ENCODE measurements around the gene DNAJC22. TPM values are rescaled to one million over a fixed set of nuclear protein-coding genes. Genes with fewer than 3 reads are reported as not detected.

DNAJC22 gene
- total and polyA plus RNA-seq, 2 experiments from 2014 or later: 17.8 to 28.3 TPM

DNA sequence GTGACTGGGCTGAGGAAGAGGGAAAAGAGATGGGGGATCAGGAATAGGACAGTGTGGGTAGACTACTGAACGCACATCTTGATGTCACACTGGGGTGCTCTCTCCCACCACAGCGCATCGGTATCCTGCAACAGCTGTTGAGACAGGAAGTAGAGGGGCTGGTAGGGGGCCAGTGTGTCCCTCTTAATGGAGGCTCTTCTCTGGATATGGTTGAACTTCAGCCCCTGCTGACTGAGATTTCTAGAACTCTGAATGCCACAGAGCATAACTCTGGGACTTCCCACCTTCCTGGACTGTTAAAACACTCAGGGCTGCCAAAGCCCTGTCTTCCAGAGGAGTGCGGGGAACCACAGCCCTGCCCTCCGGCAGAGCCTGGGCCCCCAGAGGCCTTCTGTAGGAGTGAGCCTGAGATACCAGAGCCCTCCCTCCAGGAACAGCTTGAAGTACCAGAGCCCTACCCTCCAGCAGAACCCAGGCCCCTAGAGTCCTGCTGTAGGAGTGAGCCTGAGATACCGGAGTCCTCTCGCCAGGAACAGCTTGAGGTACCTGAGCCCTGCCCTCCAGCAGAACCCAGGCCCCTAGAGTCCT lies 16.6 kb upstream of the DNAJC22 start:
- Histone ChIP-seq H3K36me3 (replicated peaks; ENCODE audit: insufficient read depth, low read depth) (no peaks in the 10 kb centered on the region), H2AFZ (no peak overlapping the region), H3K9me2 (replicated peaks; ENCODE audit: insufficient read depth) (no peaks in the 10 kb centered on the region), H4K20me1 (ENCODE audit: insufficient read depth, poor library complexity, severe bottlenecking) (no peaks in the 10 kb centered on the region), H3K79me2 (no peaks in the 10 kb centered on the region), H3K27ac (no peak overlapping the region), H3K4me3 (no peak overlapping the region), H3K4me2 (no peak overlapping the region), H3K4me1 (ENCODE audit: insufficient read depth) (peaks cover 11% of the 10 kb centered on the region), H3K9me3 (ENCODE audit: low read depth) (no peaks in the 10 kb centered on the region), H3K27me3 (peaks cover 8% of the 10 kb centered on the region)
- WGBS (ENCODE audit: low lambda C conversion rate, missing lambda C conversion rate): 97% methylated on average over 7 of the region's 7 CpGs
- TF ChIP-seq EZH2 (IDR thresholded peaks at IDR 0.05; ENCODE audit: borderline replicate concordance) (no peak), EZH2phosphoT487 (IDR thresholded peaks at IDR 0.05; ENCODE audit: low read depth, severe bottlenecking, unreplicated experiment) (no peak)
- TF ChIP-seq, protein P1, sequence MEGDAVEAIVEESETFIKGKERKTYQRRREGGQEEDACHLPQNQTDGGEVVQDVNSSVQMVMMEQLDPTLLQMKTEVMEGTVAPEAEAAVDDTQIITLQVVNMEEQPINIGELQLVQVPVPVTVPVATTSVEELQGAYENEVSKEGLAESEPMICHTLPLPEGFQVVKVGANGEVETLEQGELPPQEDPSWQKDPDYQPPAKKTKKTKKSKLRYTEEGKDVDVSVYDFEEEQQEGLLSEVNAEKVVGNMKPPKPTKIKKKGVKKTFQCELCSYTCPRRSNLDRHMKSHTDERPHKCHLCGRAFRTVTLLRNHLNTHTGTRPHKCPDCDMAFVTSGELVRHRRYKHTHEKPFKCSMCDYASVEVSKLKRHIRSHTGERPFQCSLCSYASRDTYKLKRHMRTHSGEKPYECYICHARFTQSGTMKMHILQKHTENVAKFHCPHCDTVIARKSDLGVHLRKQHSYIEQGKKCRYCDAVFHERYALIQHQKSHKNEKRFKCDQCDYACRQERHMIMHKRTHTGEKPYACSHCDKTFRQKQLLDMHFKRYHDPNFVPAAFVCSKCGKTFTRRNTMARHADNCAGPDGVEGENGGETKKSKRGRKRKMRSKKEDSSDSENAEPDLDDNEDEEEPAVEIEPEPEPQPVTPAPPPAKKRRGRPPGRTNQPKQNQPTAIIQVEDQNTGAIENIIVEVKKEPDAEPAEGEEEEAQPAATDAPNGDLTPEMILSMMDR (IDR thresholded peaks at IDR 0.05; ENCODE audit: poor library complexity): no peak
- no peak for DNase-seq (ENCODE audit: low spot score)

DNA sequence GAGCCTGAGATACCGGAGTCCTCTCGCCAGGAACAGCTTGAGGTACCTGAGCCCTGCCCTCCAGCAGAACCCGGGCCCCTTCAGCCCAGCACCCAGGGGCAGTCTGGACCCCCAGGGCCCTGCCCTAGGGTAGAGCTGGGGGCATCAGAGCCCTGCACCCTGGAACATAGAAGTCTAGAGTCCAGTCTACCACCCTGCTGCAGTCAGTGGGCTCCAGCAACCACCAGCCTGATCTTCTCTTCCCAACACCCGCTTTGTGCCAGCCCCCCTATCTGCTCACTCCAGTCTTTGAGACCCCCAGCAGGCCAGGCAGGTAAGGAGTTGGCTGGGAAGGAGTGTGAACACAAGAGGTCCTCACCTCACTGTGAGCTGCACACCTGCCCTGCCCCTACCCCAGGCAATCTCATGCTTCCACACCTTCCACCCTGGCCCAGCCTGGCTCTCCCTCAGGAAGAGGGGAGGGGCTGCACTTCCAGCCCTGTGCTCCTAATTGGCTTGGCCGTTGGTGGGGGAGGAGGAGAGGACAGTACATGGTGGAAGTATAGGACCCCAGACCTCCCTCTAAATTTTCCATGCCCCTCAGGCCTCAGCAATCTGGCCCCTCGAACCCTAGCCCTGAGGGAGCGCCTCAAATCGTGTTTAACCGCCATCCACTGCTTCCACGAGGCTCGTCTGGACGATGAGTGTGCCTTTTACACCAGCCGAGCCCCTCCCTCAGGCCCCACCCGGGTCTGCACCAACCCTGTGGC lies 15.9 kb upstream of the DNAJC22 start:
- WGBS (ENCODE audit: low lambda C conversion rate, missing lambda C conversion rate): 89% methylated on average over 14 of the region's 14 CpGs

DNA sequence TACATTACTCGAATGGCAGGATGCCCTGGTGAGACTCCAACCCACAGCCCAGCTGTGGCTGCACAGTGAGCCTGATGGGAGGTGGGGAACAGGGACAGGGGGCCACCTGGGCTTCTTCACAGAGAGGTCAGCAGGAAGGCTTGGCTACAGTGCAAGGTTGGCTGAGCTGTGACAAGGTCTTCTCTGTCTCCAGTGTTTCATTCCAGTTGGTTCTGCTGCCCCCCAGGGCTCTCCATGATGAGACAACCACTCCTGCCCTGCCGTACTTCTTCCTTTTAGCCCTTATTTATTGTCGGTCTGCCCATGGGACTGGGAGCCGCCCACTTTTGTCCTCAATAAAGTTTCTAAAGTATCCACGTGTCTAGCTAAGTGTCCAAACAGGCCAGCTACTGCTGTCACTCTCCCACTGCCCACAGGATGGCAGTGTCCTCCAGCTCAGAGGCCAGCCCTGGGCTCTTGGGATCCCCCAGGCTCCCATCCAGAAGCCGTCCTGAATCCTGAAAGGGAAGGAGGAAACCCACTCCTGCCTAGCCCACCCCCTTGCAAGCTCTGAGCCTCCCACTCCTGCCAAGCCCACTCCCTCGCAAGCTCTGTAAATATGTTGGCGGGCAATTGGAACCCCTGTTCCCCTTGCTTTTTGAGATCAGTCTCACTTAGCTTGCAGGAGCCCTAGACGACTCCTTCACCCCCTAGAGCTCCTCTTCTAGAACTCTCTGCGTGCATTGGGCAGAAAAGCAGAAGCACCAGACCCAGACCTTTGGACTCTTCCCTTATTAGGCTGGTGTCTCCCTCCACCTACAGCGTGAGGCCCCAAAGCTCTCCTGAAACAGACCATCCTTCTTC lies 15.1 kb upstream of the DNAJC22 start:
- peaks cover 23% of the 10 kb centered on the region for H3K27me3 ChIP-seq
- no peak overlapping the region for H2AFZ ChIP-seq
- WGBS (ENCODE audit: low lambda C conversion rate, missing lambda C conversion rate): 49% methylated on average over 11 of the region's 11 CpGs

More for the DNA sequence above, 15.9 kb upstream of the DNAJC22 start:
- no peaks in the 10 kb centered on the region for H3K9me3 ChIP-seq (ENCODE audit: low read depth)
- H3K9me2 ChIP-seq (replicated peaks; ENCODE audit: insufficient read depth): no peaks in the 10 kb centered on the region
- no peaks in the 10 kb centered on the region for H4K20me1 ChIP-seq (ENCODE audit: insufficient read depth, poor library complexity, severe bottlenecking)
- no peak overlapping the region for H3K4me3 ChIP-seq
- no peak for TF ChIP-seq EZH2 (IDR thresholded peaks at IDR 0.05; ENCODE audit: borderline replicate concordance)
- TF ChIP-seq EZH2phosphoT487 (IDR thresholded peaks at IDR 0.05; ENCODE audit: low read depth, severe bottlenecking, unreplicated experiment): no peak
- TF ChIP-seq, protein P1 (IDR thresholded peaks at IDR 0.05; ENCODE audit: poor library complexity): no peak
- no peak overlapping the region for H3K4me2 ChIP-seq
- no peak overlapping the region for H2AFZ ChIP-seq
- peak; percentile 4 for DNase-seq (ENCODE audit: low spot score)
- H3K27ac ChIP-seq: no peak overlapping the region
- H3K36me3 ChIP-seq (replicated peaks; ENCODE audit: insufficient read depth, low read depth): no peaks in the 10 kb centered on the region
- H3K79me2 ChIP-seq: no peaks in the 10 kb centered on the region
- H3K27me3 ChIP-seq: peaks cover 15% of the 10 kb centered on the region
- peaks cover 11% of the 10 kb centered on the region for H3K4me1 ChIP-seq (ENCODE audit: insufficient read depth)

More for the DNA sequence above, 15.1 kb upstream of the DNAJC22 start:
- no peak overlapping the region for H3K27ac ChIP-seq
- no peak for TF ChIP-seq EZH2phosphoT487 (IDR thresholded peaks at IDR 0.05; ENCODE audit: low read depth, severe bottlenecking, unreplicated experiment)
- TF ChIP-seq, protein P1 (IDR thresholded peaks at IDR 0.05; ENCODE audit: poor library complexity): peak; percentile 86
- H3K79me2 ChIP-seq: no peaks in the 10 kb centered on the region
- no peaks in the 10 kb centered on the region for H3K9me3 ChIP-seq (ENCODE audit: low read depth)
- no peaks in the 10 kb centered on the region for H3K36me3 ChIP-seq (replicated peaks; ENCODE audit: insufficient read depth, low read depth)
- no peaks in the 10 kb centered on the region for H4K20me1 ChIP-seq (ENCODE audit: insufficient read depth, poor library complexity, severe bottlenecking)
- DNase-seq (ENCODE audit: low spot score): peak; percentile 88
- peaks cover 11% of the 10 kb centered on the region for H3K4me1 ChIP-seq (ENCODE audit: insufficient read depth)
- H3K4me3 ChIP-seq: no peak overlapping the region
- H3K9me2 ChIP-seq (replicated peaks; ENCODE audit: insufficient read depth): no peaks in the 10 kb centered on the region
- peak overlapping the region; percentile 43 for H3K4me2 ChIP-seq
